Activated B cell treated with CpG ODN at 0.5 μM for 24 hours (primary cell): ENCODE measurements around the gene PRICKLE2. TPM values are rescaled to one million over a fixed set of nuclear protein-coding genes. Genes with fewer than 3 reads are reported as not detected.

Experiments
- ATAC-seq: fragments of 200-7000 bp; cut with Tn5 transposase; one replicate; pipeline ENCODE4 v1.10.0; 2021; ENCODE audit warnings: low read depth, mild to moderate bottlenecking, moderate library complexity
- CTCF ChIA-PET: fragments of 350-600 bp; sonication (Branson Sonifier 250); formaldehyde crosslinking; loops from one replicate; lab custom pipeline; 2021; ENCODE audit warnings: antibody characterized with exemption; lab: Charles Lee
- POLR2A ChIA-PET: fragments of 350-600 bp; sonication (Branson Sonifier 250); formaldehyde crosslinking; loops from one replicate; lab custom pipeline; 2021; ENCODE audit warnings: antibody characterized with exemption; lab: Charles Lee
- DNase-seq: peaks from one replicate; pipeline ENCODE4 v3.0.0; 2022
- H3K27ac Mint-ChIP-seq: one replicate; pipeline ENCODE4 v1.8.0; 2020; ENCODE audit warnings: mixed read lengths
- H3K27me3 Mint-ChIP-seq: one replicate; pipeline ENCODE4 v1.8.0; 2021; ENCODE audit warnings: mixed read lengths
- H3K36me3 Mint-ChIP-seq: one replicate; pipeline ENCODE4 v1.8.0; 2021; ENCODE audit warnings: low read depth, mixed read lengths
- H3K4me1 Mint-ChIP-seq: one replicate; pipeline ENCODE4 v1.8.0; 2021; ENCODE audit warnings: mixed read lengths
- H3K4me3 Mint-ChIP-seq: one replicate; pipeline ENCODE4 v1.8.0; 2020; ENCODE audit warnings: mild to moderate bottlenecking, mixed read lengths
- H3K9me3 Mint-ChIP-seq: one replicate; pipeline ENCODE4 v1.8.0; 2020; ENCODE audit warnings: mixed read lengths
- CTCF ChIP-seq: fragments of 200-600 bp; IDR thresholded peaks from one replicate; pipeline ENCODE4 v1.8.0; 2022; ENCODE audit warnings: antibody characterized with exemption, mild to moderate bottlenecking
- intact Hi-C: fragments of 100-400 bp; cut with micrococcal nuclease; formaldehyde crosslinking; loops from one replicate; pipeline ENCODE4 v1.15.1; 2024
- total RNA-seq: library from RNA; stranded (reverse); gene quantifications from 2 replicates; pipeline ENCODE4 v1.2.3, GENCODE V29; 2022

PRICKLE2 gene
- total RNA-seq, 1 donor from 2014 or later: 0.33 TPM

GRCh38 chr3:64131725-64132469 lies 93.4 kb downstream of the PRICKLE2 start:
- DNase-seq (no peak), ATAC-seq (no peak)
- Mint-ChIP-seq H3K4me3 (no peak overlapping the region), H3K4me1 (no peaks in the 10 kb centered on the region), H3K9me3 (no peaks in the 10 kb centered on the region), H3K27me3 (peaks cover 2% of the 10 kb centered on the region), H3K27ac (no peak overlapping the region), H3K36me3 (no peaks in the 10 kb centered on the region)
- ChIA-PET CTCF (no interaction called here), POLR2A (no interaction called here)
- intact Hi-C loops: no loop called here
- TF ChIP-seq CTCF: no peak

- intact Hi-C loops: no loop called here
- no peaks in the 10 kb centered on the region for H3K4me1 Mint-ChIP-seq
- no peak overlapping the region for H3K27ac Mint-ChIP-seq
- H3K9me3 Mint-ChIP-seq: no peaks in the 10 kb centered on the region
- ATAC-seq (no peak), DNase-seq (no peak)
- H3K4me3 Mint-ChIP-seq: no peak overlapping the region
- CTCF ChIA-PET: no interaction called here
- peaks cover 2% of the 10 kb centered on the region for H3K27me3 Mint-ChIP-seq
- H3K36me3 Mint-ChIP-seq: no peaks in the 10 kb centered on the region
- no peak for TF ChIP-seq CTCF
- POLR2A ChIA-PET: no interaction called here
Observed at GRCh38 chr3:64130436-64130835, 94.8 kb downstream of the PRICKLE2 start.

GRCh38 chr3:64129581-64129980 lies 95.7 kb downstream of the PRICKLE2 start:
- Mint-ChIP-seq H3K9me3 (no peaks in the 10 kb centered on the region), H3K27ac (no peak overlapping the region), H3K4me3 (no peak overlapping the region), H3K4me1 (no peaks in the 10 kb centered on the region), H3K36me3 (no peaks in the 10 kb centered on the region), H3K27me3 (peaks cover 2% of the 10 kb centered on the region)
- ChIA-PET CTCF (no interaction called here), POLR2A (no interaction called here)
- DNase-seq: no peak
- TF ChIP-seq CTCF: no peak
- ATAC-seq: no peak
- intact Hi-C loops: no loop called here

- TF ChIP-seq CTCF: no peak
- H3K27me3 Mint-ChIP-seq: peaks cover 2% of the 10 kb centered on the region
- ATAC-seq (no peak), DNase-seq (no peak)
- no peaks in the 10 kb centered on the region for H3K9me3 Mint-ChIP-seq
- CTCF ChIA-PET: no interaction called here
- no peak overlapping the region for H3K27ac Mint-ChIP-seq
- POLR2A ChIA-PET: no interaction called here
- H3K4me3 Mint-ChIP-seq: no peak overlapping the region
- no peaks in the 10 kb centered on the region for H3K4me1 Mint-ChIP-seq
- no peaks in the 10 kb centered on the region for H3K36me3 Mint-ChIP-seq
- intact Hi-C loops: no loop called here
Observed at GRCh38 chr3:64129106-64129505, 96.2 kb downstream of the PRICKLE2 start.

- no peak for DNase-seq
- H3K4me3 Mint-ChIP-seq: no peak overlapping the region
- ChIA-PET CTCF (no interaction called here), POLR2A (no interaction called here)
- intact Hi-C loops: no loop called here
- no peak overlapping the region for H3K27ac Mint-ChIP-seq
- no peaks in the 10 kb centered on the region for H3K36me3 Mint-ChIP-seq
- H3K27me3 Mint-ChIP-seq: peaks cover 2% of the 10 kb centered on the region
- H3K9me3 Mint-ChIP-seq: no peaks in the 10 kb centered on the region
- no peak for ATAC-seq
- no peak for TF ChIP-seq CTCF
- H3K4me1 Mint-ChIP-seq: no peaks in the 10 kb centered on the region
Observed at GRCh38 chr3:64125561-64125960, 99.7 kb downstream of the PRICKLE2 start.
